Frontal cortex (tissue), 4 donors: ENCODE results near the gene LAMA5. TPM values are rescaled to one million over a fixed set of nuclear protein-coding genes. Genes with fewer than 3 reads are reported as not detected.

Experiments used
- DNase-seq, 2 donors: peaks; one replicate each; pipeline ENCODE4 v3.0.0; 2012; ENCODE audit warnings: low spot score in 2 of 2
- FAIRE-seq: peaks from 2 replicates; lab custom pipeline; 2012; peaks lifted over from hg19 to GRCh38; lab: Jason Lieb, UNC
- total RNA-seq: library from RNA; depleted of rRNA; stranded (reverse); fragments of >200 nt; gene quantifications from one replicate; pipeline ENCODE4 v1.2.3, GENCODE V29; 2014
- donor health status: control.
- donor health status: control.
- donor health status: control.

The LAMA5 gene
- total RNA-seq, 1 donor from 2014 or later: 11.4 TPM

DNA sequence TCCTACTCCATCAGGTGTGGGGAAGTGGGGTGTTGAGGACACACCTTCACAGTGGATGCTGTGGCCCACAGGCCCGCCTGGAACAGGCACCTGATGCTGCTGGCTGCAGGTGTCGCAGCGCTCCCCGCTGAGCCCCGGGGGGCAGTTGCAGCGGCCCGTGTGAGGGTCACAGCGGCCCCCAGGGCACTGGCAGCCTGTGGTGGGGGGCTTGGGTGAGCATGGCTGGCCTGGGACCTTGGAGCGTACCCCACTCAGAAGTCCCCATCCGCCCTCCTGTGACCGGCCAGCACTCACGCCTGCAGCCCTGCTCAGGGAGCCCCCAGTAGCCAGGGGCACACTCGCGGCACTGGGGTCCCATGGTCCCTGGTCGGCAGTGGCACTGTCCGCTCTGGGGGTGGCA, 45.1 kb downstream of the LAMA5 start:
- DNase-seq: no peak
- FAIRE-seq: no peak

DNA sequence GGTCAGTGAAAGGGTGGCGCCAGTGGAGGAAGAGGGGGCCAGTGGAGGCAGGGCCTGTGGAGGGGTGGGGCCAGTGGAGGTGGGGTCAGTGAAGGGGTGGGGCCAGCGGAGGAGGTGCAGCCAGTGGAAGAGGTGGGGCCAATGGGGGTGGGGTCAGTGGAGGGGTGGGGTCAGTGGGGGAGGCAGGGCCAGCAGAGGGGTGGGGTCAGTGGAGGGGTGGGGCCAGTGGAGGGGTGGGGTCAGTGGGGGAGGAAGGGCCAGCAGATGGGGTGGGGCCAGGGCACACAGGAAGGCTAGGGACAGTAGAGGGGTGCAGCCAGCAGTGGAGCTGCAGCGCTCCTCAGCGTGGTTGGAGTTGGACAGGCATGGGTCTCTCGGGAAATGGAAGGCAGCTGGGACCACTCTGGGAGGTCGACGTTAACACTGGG, 45.6 kb downstream of the LAMA5 start:
- FAIRE-seq (no peak), DNase-seq (no peak)

DNA sequence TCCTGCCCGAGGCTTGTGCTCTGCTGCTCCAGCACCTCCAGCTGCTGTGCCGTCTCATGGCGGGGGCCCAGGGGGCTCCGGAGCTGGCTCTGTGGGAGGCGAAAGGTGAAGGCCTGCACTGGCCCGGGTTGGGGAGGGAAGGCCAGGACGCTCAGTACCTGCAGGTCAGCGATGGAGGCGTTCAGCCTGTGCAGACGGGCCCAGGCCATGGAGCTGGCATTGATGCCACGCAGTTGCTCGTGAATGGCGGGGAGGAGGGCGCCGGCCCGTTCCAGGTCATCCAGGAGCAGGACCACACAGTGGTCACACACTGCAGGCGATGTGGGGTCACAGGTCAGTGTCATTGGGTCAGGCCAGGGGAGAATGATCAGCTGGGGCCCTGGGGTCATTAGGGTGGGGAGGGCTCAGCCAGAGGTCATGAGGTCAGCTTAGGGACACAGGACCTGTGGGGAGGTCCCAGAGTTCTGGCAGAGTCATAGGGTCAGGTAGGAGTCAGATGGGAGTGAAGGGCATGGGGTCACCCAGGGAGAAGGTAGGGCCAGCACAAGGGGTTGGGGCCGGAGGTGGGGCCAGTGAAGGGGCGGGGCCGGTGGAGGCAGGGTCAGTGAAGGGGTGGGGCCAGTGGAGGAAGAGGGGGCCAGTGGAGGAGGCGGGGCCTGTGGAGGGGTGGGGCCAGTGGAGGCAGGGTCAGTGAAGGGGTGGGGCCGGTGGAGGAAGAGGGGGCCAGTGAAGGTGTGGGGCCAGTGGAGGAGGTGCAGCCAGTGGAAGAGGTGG, 46.3 kb downstream of the LAMA5 start:
- DNase-seq (no peak), FAIRE-seq (no peak)

DNA sequence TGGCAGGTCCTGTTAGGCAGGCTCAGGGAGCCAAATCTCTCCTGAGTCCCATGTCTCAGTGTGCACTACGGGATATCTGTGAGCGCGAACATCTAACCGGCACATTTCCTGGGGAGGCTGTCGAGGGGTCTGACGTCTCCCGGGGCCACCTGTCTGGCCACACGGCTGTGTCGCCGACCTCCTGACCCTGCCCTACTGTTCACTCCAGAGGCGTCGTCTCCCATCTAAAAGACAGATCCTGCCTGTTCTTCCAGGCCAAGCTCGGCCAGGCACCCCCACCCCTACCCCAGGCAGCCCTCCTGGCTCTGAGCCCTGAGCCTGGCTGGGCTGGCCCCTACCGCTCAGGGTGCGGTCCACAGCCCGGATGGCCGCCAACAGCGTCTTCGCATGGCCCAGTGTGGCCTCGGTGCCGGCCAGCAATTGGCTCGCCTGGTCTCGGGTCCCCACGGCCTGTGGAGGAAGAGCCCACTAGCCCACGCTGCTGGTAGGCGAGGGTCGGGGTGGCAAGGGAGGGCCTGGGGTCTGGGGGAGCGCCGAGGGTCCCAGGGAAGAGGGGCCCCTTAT, 47.7 kb downstream of the LAMA5 start:
- DNase-seq (no peak), FAIRE-seq (no peak)

DNA sequence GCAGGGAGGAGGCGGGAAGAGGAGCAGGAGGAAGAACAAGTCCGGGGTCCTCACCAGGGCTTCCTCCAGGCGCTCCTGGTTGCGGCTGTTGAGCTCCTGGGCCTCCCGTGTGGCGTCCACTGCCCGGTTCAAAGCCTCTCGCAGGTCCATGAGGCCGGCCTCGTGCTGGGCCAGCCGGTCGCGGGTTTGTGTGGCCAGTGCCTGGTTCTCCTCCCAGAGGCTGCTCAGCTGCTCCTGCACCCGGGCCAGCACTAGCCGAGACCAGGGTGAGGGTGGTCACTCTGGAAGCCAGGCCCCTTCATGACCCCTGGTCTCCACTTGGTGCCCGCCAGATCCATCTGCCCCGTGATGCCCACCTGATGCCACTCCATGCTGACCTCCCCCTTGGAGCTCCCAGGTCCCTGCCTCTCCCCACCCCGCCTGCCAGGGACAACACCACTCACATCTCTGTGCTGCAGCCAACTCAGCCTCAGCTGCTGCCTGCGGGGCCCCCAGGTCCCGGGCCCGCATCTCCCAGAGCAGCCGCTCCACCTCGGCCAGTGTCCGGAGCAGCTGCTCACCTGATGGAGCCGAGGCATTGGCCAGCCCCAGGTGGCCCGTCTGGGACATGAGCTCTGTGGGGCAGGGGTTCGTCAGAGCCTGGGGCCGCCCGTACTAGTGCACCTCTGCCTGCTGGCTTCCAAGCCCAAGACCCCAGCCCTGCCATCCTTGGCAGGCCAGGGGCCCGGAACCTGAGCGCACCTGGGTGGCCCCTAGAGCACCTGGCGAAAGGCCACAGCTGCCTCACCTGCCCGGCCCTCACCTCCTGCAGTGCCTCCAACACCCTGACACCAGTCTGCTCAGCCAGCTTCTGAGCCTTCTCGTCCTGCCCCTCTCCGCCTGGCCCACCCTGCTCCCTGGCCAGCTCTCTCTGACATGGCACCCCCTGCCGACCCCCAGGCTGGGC, 48.4 kb downstream of the LAMA5 start:
- FAIRE-seq (no peak), DNase-seq (no peak)

DNA sequence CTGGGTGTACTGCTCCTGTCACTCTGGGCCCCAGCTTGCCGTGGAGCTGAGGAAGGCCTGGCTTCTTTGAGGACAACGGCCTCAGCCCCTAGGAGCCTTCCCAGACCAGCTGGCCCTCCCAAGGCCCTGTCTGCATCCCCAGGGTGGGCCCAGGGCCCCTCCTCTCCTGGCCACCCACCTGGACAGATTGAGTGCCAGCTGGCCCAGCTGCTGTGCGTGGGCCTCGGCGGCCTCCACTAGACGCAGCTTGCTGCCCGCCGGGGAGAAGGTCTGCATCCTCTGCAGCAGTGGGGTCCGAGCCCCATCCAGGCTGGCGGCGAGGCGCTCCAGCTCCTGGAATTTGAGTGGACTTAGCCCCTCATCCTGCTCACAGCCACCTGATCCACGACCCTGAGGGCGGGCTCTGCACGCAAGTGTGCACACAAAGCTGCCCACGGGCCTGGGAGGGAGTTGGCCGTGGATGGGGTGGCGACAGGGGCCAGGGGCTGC, 49.9 kb downstream of the LAMA5 start:
- DNase-seq (no peak), FAIRE-seq (no peak)

DNA sequence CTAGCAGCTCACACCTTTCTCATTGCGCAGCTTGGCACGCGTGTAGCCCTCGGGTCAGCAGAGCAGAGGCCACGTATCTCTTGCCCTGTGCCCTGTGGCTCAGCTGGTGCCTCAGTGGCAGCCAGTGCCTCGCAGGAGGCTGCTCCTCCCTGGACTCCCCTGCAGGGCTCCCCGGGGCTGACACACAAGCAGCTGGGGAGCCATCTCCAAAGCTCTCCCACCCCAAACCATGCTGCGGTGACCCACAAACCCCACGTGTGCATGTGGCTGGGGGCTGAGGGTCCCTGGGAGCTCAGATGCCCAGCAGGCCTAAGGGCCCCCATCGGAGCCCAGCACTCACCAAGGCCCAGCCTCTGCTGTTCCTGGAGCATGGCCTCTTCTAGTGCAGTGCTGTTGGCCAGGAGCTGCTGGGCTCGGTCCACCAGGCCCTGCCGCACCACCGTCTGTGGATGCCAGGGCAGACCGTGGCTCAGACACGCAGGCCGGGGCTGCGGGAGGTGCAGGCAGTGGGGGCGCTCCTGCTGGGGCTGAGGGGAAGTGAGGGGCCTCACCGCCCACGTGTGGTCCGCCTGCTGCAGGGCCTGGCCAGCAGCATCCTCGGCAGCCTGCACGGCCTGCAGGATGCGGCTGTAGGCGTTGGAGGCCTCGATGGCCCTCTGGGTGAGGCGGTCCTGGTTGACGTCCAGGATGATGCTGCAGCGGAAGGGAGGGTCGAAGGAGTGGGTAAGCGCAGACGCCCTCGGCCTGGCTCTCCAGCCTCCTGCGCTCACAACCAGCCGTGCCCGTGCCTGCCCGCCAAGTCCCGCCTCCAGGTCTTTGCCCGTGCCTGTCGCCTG, 50.6 kb downstream of the LAMA5 start:
- no peak for DNase-seq
- FAIRE-seq: no peak

DNA sequence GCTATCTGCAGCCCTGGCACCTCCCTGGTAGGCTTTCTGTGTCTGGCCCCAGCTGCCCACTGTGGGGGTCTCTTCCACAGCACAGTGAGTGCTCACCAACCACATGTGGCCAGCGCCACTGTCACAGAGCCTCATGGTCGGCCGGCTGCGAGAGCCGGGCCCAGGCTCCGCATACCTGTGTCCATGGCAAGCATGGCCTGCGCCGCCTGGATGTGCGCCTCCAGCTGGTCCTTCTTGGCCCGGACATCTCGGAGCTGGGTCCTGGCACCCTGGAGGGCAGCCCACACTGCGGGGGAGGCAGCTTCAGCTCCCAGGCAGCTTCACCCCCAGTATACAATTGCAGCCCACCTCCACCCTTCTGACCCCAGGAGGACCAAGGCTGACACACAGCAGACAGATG, 51.3 kb downstream of the LAMA5 start:
- DNase-seq (no peak), FAIRE-seq (no peak)

DNA sequence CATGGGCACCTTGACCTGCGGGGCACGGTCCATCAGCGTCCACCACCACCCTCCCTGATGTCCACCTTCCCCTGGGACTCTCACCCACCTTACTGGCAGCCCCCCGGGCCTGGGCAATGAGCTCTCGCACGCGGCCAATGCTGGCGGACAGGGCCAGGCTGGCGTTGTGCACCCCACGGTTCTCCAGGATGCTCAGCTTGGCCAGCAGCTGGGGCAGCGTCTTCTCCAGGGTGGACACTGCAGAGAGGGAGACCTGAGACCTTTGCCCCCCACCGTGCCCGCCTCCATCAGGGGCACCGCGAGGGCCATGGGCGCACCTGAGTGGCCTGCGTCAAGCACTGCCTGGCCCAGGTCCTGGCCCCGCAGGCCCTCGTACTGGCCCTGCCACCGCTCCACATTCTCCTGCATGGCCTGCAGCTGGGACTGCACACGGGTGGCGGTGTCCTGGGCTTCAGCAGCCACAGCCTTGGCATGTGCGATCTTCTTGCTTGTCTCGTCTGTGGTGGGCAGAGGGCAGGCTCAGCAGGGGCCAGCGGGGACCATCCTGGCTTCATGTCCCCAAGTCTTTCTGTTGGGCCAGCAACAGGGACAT, 52.3 kb downstream of the LAMA5 start:
- DNase-seq (peak in 1 of 2 donors; percentile 31), FAIRE-seq (no peak)

DNA sequence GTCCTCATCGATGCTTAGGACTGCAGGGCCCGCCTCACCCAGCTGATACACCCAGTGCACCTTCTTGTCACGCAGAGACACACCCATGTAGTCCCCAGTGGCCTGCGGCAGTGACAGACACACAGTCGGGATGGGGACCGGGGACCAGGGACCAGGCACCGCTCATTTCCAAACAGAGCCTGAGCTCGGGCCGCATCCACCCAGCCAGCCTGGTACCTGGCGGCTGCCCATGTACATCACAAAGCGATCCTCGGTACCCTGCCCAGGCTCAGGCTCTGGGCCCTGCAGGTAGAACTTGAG, 52.8 kb downstream of the LAMA5 start:
- FAIRE-seq: no peak

DNA sequence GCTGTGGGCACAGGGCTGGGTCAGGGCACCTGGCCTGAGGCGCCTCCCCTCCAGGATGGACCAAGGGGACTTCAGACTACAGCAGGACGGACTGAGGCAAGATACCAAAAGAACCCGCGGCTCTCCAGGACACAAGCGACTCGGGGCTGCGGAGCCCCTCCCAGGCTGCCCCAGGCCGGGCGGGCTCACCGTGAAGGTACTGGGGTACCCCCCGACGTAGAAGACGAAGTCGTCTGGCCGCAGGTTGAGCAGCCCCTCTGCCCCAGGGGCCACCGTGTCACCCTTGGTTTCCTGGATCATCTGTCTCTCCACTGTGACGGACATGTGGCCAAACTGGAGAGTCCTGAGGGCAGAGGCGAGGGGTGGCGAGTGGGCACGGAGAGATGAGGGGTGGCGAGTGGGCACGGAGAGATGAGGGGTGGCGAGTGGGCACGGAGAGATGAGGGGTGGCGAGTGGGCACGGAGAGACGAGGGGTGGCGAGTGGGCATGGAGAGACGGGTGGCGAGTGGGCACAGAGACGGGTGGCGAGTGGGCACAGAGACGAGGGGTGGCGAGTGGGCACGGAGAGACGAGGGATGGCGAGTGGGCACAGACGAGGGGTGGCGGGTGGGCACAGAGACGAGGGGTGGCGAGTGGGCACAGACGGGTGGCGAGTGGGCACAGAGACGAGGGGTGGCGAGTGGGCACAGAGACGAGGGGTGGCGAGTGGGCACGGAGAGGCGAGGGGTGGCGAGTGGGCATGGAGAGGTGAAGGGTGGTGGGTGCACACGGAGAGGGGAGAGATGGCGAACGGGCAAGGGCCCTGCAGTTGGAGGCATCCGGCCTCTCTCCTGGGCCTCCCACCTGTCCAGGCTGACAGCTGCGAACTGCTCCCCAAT, 53.4 kb downstream of the LAMA5 start:
- FAIRE-seq (no peak), DNase-seq (no peak)

More for the DNA sequence above, 52.8 kb downstream of the LAMA5 start:
- peak in 1 of 2 donors; percentile 34 for DNase-seq

DNA sequence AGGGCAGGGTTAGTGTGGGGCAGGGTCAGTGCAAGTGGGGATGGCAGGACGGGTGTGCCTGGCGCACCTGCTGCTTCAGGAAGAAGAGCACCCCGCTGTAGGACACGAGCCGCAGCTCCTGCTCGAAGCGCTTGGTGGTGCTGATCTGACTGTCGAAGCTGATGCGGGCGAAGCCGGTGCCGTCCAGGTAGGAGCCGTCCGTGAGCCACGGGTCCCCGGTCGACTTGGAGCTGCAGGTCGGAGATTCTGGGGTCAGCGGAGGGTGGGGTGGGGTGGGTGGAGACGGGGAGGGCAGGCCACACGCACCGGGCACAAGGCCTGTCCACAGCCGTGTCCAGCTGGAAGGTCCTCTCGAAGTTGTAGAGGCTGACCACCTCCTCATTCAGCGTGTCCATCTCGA, 54.1 kb downstream of the LAMA5 start:
- DNase-seq (no peak), FAIRE-seq (no peak)

DNA sequence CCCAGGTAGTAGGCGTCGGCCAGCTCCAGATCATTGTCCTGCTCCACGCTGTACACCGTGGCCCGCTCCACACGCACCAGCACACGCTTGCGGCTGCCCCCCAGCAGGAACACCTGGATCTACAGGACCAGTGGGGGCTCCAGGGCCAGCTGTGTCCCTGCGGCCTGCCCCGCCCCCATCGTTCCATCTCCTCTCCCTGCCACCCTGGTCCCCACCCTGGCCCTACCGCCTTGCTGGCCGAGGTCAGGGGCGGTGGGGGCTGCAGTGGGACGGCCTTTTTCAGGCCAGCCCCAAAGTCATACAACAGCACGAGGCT, 54.5 kb downstream of the LAMA5 start:
- DNase-seq (no peak), FAIRE-seq (no peak)

DNA sequence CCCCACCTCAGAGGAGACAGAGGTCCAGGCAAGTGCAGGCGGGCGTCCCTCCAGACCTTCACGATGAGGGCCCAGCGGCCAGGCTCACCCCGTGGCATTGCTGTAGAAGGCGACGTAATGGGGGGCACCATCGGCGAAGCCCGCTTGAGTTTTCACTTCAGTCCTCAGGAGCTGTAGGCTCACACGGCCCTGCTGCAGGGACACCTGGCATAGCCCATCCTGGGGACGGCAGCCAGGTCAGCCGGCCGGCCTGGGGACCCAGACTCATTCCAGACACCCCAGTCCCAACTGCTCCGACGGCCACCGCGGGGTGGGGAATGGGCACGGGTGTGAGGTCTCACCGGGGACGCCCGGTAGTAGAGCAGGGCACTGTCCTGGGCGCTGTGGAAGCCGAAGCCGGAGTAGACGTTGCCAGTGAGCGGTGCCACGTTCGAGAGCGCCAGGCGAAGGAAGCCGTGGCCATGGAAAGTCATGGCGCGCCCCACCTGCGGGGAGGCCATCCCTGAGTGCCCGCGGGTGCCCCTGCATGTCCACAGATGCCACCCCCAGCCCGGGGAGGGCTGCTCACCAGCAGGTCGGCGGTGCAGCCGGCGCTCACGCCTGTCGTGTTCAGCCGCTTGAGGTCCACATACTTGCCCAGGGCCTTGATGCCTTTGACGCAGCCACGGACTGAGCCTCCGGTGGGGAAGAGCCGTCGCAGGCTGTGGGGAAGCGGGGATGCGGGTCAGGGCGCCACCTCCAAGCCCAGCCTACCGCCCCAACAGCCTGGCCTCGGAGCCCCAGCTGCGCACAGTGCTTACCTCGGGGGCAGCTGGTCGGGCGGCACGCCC, 55.1 kb downstream of the LAMA5 start:
- DNase-seq: no peak
- FAIRE-seq: no peak

DNA sequence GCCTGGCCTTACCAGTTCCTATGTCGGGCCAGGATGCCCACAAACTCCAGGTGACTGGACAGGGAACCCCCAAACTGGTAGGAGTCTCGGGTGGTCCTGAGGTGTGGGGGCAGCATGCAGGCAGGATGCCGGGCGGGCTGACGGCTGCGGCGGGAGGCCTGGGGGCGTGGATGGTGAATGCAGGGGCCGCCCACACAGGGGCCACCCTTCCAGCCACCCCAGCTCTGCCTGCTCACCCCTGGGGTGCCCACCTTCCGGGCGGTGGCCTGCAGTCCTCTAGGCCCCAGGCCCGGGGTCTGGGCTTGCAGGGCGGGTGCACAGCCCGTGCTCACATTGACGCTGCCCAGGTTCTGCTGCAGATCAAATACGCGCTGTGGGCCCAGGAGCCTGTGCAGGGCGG, 56.0 kb downstream of the LAMA5 start:
- DNase-seq (no peak), FAIRE-seq (no peak)

DNA sequence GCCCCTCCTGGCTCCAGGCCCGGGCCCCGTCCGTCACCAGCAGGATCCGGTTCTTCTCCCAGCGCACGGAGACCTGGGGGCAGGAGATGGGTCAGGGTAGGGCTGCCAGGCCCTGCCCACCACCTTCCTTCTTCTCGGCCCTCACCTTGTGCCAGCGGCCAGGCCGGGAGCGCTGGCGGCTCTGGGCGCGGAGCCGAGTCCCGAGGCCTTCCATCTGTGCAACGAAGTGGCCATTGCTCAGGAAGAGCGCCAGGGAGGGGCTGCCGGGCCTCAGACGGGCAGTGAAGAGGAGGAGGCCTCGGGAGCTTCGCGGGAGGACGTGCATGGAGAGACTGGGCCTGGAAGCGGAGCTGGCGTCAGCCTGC, 56.4 kb downstream of the LAMA5 start:
- FAIRE-seq (no peak), DNase-seq (peak in 1 of 2 donors; percentile 34)

DNA sequence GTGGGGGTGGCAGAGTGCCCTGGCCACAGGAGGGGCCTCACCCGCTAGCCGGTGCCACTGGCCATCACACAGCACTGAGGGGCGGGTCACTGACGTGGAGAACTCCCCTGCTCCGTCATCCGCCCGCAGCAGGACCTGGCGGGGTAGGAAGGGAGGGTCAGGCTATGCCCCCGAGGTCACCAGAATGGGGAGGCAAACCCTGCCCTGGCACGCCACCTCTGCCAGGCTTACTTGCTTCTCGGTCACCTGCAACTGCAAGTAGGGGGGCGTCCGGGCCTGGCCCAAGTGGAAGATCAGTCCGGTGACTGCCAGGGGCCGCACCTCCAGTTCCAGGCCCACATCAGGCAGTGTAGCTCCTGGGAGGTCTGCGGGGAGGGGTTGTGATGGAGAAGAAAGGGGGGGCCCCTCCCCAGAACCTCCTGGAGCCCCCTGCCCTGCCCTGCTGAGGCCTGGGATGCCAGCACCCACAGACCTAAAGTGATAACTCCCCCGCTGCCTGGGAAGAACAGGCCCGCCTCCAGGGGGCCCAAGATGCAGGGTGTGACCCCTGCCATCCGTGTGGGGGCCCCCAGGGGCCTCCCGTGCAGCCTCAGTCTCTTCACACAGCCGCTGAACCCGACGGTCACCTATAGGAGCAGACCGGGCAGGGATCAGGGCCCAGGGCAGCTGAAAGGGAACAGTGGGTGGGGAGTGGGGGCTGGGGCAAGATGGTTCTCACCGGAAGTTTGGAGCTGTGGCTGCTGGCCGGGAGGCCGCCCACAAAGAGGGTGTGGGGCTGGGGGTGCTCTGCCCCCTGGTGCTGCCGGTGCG, 57.0 kb downstream of the LAMA5 start:
- peak in 1 of 2 donors; percentile 31 for DNase-seq
- FAIRE-seq: no peak
